HG02623 (cell line): ENCODE measurements around the gene CIAO2A.
"Not testable (repeated sequence)": the region's sequence is repeated elsewhere in the genome, so short reads cannot be mapped to it uniquely, and the experiment has no call there.

ENCODE experiments used
- ATAC-seq: cut with Tn5 transposase; IDR thresholded peaks from one replicate; pipeline ENCODE4 v1.9.1; 2021; ENCODE audit warnings: moderate library complexity; ENCODE audit not compliant: unreplicated experiment

CIAO2A gene

GRCh38 chr15:64072812-64073211 is 20.8 kb downstream of the CIAO2A start:
- ATAC-seq = no peak

GRCh38 chr15:64071931-64072765 is 21.5 kb downstream of the CIAO2A start:
- ATAC-seq = no peak

GRCh38 chr15:64070965-64071851 is 22.4 kb downstream of the CIAO2A start:
- no peak for ATAC-seq

- ATAC-seq = no peak
Measured at GRCh38 chr15:64070106-64070505, 23.5 kb downstream of the CIAO2A start.

GRCh38 chr15:64068133-64068532 is 25.5 kb downstream of the CIAO2A start:
- no peak for ATAC-seq

GRCh38 chr15:64067564-64068030 is 26.0 kb downstream of the CIAO2A start:
- ATAC-seq = no peak

- no peak for ATAC-seq
Measured at GRCh38 chr15:64066451-64066850, 27.2 kb downstream of the CIAO2A start.

GRCh38 chr15:64060716-64061115 is 32.9 kb downstream of the CIAO2A start:
- no peak for ATAC-seq

GRCh38 chr15:64059104-64059503 is 34.5 kb downstream of the CIAO2A start:
- ATAC-seq = not testable (repeated sequence)

- no peak for ATAC-seq
Measured at GRCh38 chr15:64058279-64058678, 35.4 kb downstream of the CIAO2A start.

- not testable (repeated sequence) for ATAC-seq
Measured at GRCh38 chr15:64053674-64054073, 40.0 kb downstream of the CIAO2A start.

- ATAC-seq = no peak
Measured at GRCh38 chr15:64052925-64053491, 40.6 kb downstream of the CIAO2A start.

GRCh38 chr15:64051407-64052259 is 42.0 kb downstream of the CIAO2A start:
- no peak for ATAC-seq

- ATAC-seq = no peak
Measured at GRCh38 chr15:64051093-64051402, 42.6 kb downstream of the CIAO2A start.

GRCh38 chr15:64050281-64051092 is 43.2 kb downstream of the CIAO2A start:
- ATAC-seq = no peak

GRCh38 chr15:64048781-64049460 is 44.7 kb downstream of the CIAO2A start:
- ATAC-seq = no peak

GRCh38 chr15:64046421-64047153 is 47.1 kb downstream of the CIAO2A start, which contains the start of gene DAPK2:
TSS of gene DAPK2 (minus strand) at chr15:64046485. CDS start at chr15:64040261, 6,224 bp downstream.
- peak; percentile 54 for ATAC-seq

GRCh38 chr15:64045774-64046420 is 47.7 kb downstream of the CIAO2A start:
- peak; percentile 23 for ATAC-seq
